ENCODE measurements around the gene PTMS. TPM values are rescaled to one million over a fixed set of nuclear protein-coding genes. Genes with fewer than 3 reads are reported as not detected.

The PTMS gene
- total RNA-seq, 2 experiments from 2014 or later, result 7.8 to 9.8 TPM

GRCh38 chr12:6787309-6787708, 21.1 kb downstream of the PTMS start:
- Histone ChIP-seq H3K27ac (ENCODE audit: low read depth, low read length, poor library complexity, severe bottlenecking) (no peak overlapping the region), H3K9me3 (ENCODE audit: low read length) (no peaks in the 10 kb centered on the region), H3K4me2 (ENCODE audit: low read length) (no peak overlapping the region), H3K4me1 (ENCODE audit: insufficient read depth, low read length, poor library complexity, severe bottlenecking) (peaks cover 35% of the 10 kb centered on the region), H3K36me3 (ENCODE audit: insufficient read depth, low read length) (no peaks in the 10 kb centered on the region), H4K20me1 (ENCODE audit: insufficient read depth, low read length) (no peaks in the 10 kb centered on the region), H2AFZ (ENCODE audit: low read length) (no peak overlapping the region), H3K4me3 (ENCODE audit: low read depth, low read length, poor library complexity, severe bottlenecking) (no peak overlapping the region), H3K79me2 (ENCODE audit: insufficient read depth, low read depth, low read length) (no peaks in the 10 kb centered on the region), H3K9me2 (ENCODE audit: insufficient read depth, low read length) (no peaks in the 10 kb centered on the region)
- ChIA-PET POLR2A (interaction anchor here (0.7 kb wide), 1 partner anchor 80 kb away, joined by 5 read pairs; no protein-coding TSS in a partner anchor), CTCF (ENCODE audit: unreplicated experiment) (interaction anchor here (1.0 kb wide), 1 partner anchor 217 kb away, joined by 3 read pairs; no protein-coding TSS in a partner anchor)
- BruUV-seq (replicated peaks), result no TSS peak
- TF ChIP-seq EZH2phosphoT487 (IDR thresholded peaks at IDR 0.05; ENCODE audit: borderline replicate concordance, low read depth, low read length), result no peak
- intact Hi-C loops (cut with micrococcal nuclease; ENCODE audit: unreplicated experiment), result no loop called here
- DNase-seq (ENCODE audit: low spot score), result no peak

- Histone ChIP-seq H3K27ac (ENCODE audit: low read depth, low read length, poor library complexity, severe bottlenecking) (no peak within 1 kb of the TSS), H3K9me3 (ENCODE audit: low read length) (no peaks in the 10 kb centered on the region), H3K9me2 (ENCODE audit: insufficient read depth, low read length) (no peaks in the 10 kb centered on the region), H3K4me3 (ENCODE audit: low read depth, low read length, poor library complexity, severe bottlenecking) (no peak within 1 kb of the TSS), H4K20me1 (ENCODE audit: insufficient read depth, low read length) (no peaks in the 10 kb centered on the region), H2AFZ (ENCODE audit: low read length) (peak within 1 kb of the TSS; percentile 8; the same call in 1 of the 2 replicates), H3K4me1 (ENCODE audit: insufficient read depth, low read length, poor library complexity, severe bottlenecking) (peaks cover 24% of the 10 kb centered on the region), H3K79me2 (ENCODE audit: insufficient read depth, low read depth, low read length) (no peaks in the 10 kb centered on the region), H3K36me3 (ENCODE audit: insufficient read depth, low read length) (no peaks in the 10 kb centered on the region), H3K4me2 (ENCODE audit: low read length) (no peak within 1 kb of the TSS)
- BruUV-seq (replicated peaks), result no TSS peak
- CTCF ChIA-PET (ENCODE audit: unreplicated experiment), result no interaction called here
- POLR2A ChIA-PET, result interaction anchor here (0.8 kb wide), 1 partner anchor 33 kb away, joined by 3 read pairs; the partner anchor contains the start of gene GPR162
- intact Hi-C loops (cut with micrococcal nuclease; ENCODE audit: unreplicated experiment), result no loop called here
- TF ChIP-seq CTCF (conservative IDR thresholded peaks at IDR 0.05; ENCODE audit: low read length) (no peak), EZH2phosphoT487 (IDR thresholded peaks at IDR 0.05; ENCODE audit: borderline replicate concordance, low read depth, low read length) (no peak)
- no peak for DNase-seq (ENCODE audit: low spot score)
Measured at GRCh38 chr12:6788972-6789924, 23.1 kb downstream of the PTMS start, which contains the start of gene CD4. Gene CD4 (plus strand): TSS chr12:6789528. CDS start chr12:6800139, 10,611 bp downstream.

GRCh38 chr12:6790496-6791150, 24.5 kb downstream of the PTMS start:
- Histone ChIP-seq H3K36me3 (ENCODE audit: insufficient read depth, low read length) (no peaks in the 10 kb centered on the region), H4K20me1 (ENCODE audit: insufficient read depth, low read length) (no peaks in the 10 kb centered on the region), H3K9me2 (ENCODE audit: insufficient read depth, low read length) (no peaks in the 10 kb centered on the region), H3K79me2 (ENCODE audit: insufficient read depth, low read depth, low read length) (no peaks in the 10 kb centered on the region), H3K4me1 (ENCODE audit: insufficient read depth, low read length, poor library complexity, severe bottlenecking) (peaks cover 17% of the 10 kb centered on the region), H3K4me3 (ENCODE audit: low read depth, low read length, poor library complexity, severe bottlenecking) (no peak overlapping the region), H3K9me3 (ENCODE audit: low read length) (no peaks in the 10 kb centered on the region), H3K27ac (ENCODE audit: low read depth, low read length, poor library complexity, severe bottlenecking) (no peak overlapping the region), H3K4me2 (ENCODE audit: low read length) (no peak overlapping the region), H2AFZ (ENCODE audit: low read length) (no peak overlapping the region)
- ChIA-PET POLR2A (no interaction called here), CTCF (ENCODE audit: unreplicated experiment) (no interaction called here)
- no peak for DNase-seq (ENCODE audit: low spot score)
- no TSS peak for BruUV-seq (replicated peaks)
- TF ChIP-seq CTCF (conservative IDR thresholded peaks at IDR 0.05; ENCODE audit: low read length) (no peak), EZH2phosphoT487 (IDR thresholded peaks at IDR 0.05; ENCODE audit: borderline replicate concordance, low read depth, low read length) (no peak)
- intact Hi-C loops (cut with micrococcal nuclease; ENCODE audit: unreplicated experiment), result no loop called here
